ENCODE results near the gene CDY2B. TPM values are rescaled to one million over a fixed set of nuclear protein-coding genes. Genes with fewer than 3 reads are reported as not detected.
"Not testable (repeated sequence)": the region's sequence is repeated elsewhere in the genome, so short reads cannot be mapped to it uniquely, and the experiment has no call there.

The CDY2B gene
- not detected for polyA plus RNA-seq (ENCODE audit: insufficient read length in 3 of 3)

GRCh38 chrY:17880120-17880519 lies at the start of gene CDY2B:
TSS of gene CDY2B (minus strand) at chrY:17880220. CDS start at chrY:17879892, 328 bp downstream.
- not testable (repeated sequence) for DNase-seq (ENCODE audit: low read depth in 3 of 3, low spot score in 2 of 3)

GRCh38 chrY:17908009-17908408 lies 28.0 kb upstream of the CDY2B start:
- not testable (repeated sequence) for DNase-seq (ENCODE audit: low read depth in 3 of 3, low spot score in 2 of 3)

GRCh38 chrY:17907351-17907750 lies 27.3 kb upstream of the CDY2B start:
- not testable (repeated sequence) for DNase-seq (ENCODE audit: low read depth in 3 of 3, low spot score in 2 of 3)

- DNase-seq (ENCODE audit: low read depth in 3 of 3, low spot score in 2 of 3), result not testable (repeated sequence)
Measured at GRCh38 chrY:17881697-17882096, 1.7 kb upstream of the CDY2B start.

GRCh38 chrY:17876767-17877166 lies 3.3 kb downstream of the CDY2B start:
- not testable (repeated sequence) for DNase-seq (ENCODE audit: low read depth in 3 of 3, low spot score in 2 of 3)

- DNase-seq (ENCODE audit: low read depth in 3 of 3, low spot score in 2 of 3), result not testable (repeated sequence)
Measured at GRCh38 chrY:17875401-17875800, 4.6 kb downstream of the CDY2B start.

- not testable (repeated sequence) for DNase-seq (ENCODE audit: low read depth in 3 of 3, low spot score in 2 of 3)
Measured at GRCh38 chrY:17871194-17871903, 8.7 kb downstream of the CDY2B start.

- DNase-seq (ENCODE audit: low read depth in 3 of 3, low spot score in 2 of 3), result not testable (repeated sequence)
Measured at GRCh38 chrY:17870737-17871136, 9.3 kb downstream of the CDY2B start.

GRCh38 chrY:17867850-17868249 lies 12.2 kb downstream of the CDY2B start:
- not testable (repeated sequence) for DNase-seq (ENCODE audit: low read depth in 3 of 3, low spot score in 2 of 3)

GRCh38 chrY:17860634-17861033 lies 19.4 kb downstream of the CDY2B start:
- not testable (repeated sequence) for DNase-seq (ENCODE audit: low read depth in 3 of 3, low spot score in 2 of 3)

- DNase-seq (ENCODE audit: low read depth in 3 of 3, low spot score in 2 of 3), result not testable (repeated sequence)
Measured at GRCh38 chrY:17856963-17857848, 22.8 kb downstream of the CDY2B start.

- not testable (repeated sequence) for DNase-seq (ENCODE audit: low read depth in 3 of 3, low spot score in 2 of 3)
Measured at GRCh38 chrY:17856508-17856907, 23.5 kb downstream of the CDY2B start.

GRCh38 chrY:17849131-17849530 lies 30.9 kb downstream of the CDY2B start:
- DNase-seq (ENCODE audit: low read depth in 3 of 3, low spot score in 2 of 3), result not testable (repeated sequence)

- not testable (repeated sequence) for DNase-seq (ENCODE audit: low read depth in 3 of 3, low spot score in 2 of 3)
Measured at GRCh38 chrY:17832149-17832548, 47.9 kb downstream of the CDY2B start.

Other genes starting within 250 kb of the CDY2B start
- gene CDY2A, start 145.6 kb upstream of the CDY2B start, polyA plus RNA-seq (ENCODE audit: insufficient read length in 3 of 3), result not detected